Adipose tissue (tissue), 3 donors: ENCODE measurements around the gene CDH8. TPM values are rescaled to one million over a fixed set of nuclear protein-coding genes. Genes with fewer than 3 reads are reported as not detected.
"Not testable (repeated sequence)": the region's sequence is repeated elsewhere in the genome, so short reads cannot be mapped to it uniquely, and the experiment has no call there.

ENCODE experiments used
- H3K27ac ChIP-seq: one replicate; pipeline ENCODE4 v1.5.1; 2013; ENCODE audit warnings: low read depth, low read length
- WGBS, 3 donors: extraction: QIAGEN DNeasy Blood & Tissue Kit; methylation state at CpG; one replicate each; pipeline ENCODE4 v1.1.7; 2013; 5-methylcytosine and 5-hydroxymethylcytosine counted together
- polyA plus RNA-seq, 3 donors: library from polyadenylated mRNA; stranded (reverse); fragments of 200-250 nt; gene quantifications; one replicate each; pipeline ENCODE4 v1.2.3, GENCODE V29; 2013
- donor health status: healthy with polysubstance abuse.
- donor health status: Bipolar disorder and iron deficiency.
- donor health status: healthy.

Gene CDH8
- polyA plus RNA-seq, 3 donors, result not detected

GRCh38 chr16:61726701-61727100 is 309.5 kb downstream of the CDH8 start:
- H3K27ac ChIP-seq, result no peak overlapping the region
- WGBS, 3 donors, result 66 to 81% (median 78%) methylated on average over 3 of the region's 3 CpGs

DNA sequence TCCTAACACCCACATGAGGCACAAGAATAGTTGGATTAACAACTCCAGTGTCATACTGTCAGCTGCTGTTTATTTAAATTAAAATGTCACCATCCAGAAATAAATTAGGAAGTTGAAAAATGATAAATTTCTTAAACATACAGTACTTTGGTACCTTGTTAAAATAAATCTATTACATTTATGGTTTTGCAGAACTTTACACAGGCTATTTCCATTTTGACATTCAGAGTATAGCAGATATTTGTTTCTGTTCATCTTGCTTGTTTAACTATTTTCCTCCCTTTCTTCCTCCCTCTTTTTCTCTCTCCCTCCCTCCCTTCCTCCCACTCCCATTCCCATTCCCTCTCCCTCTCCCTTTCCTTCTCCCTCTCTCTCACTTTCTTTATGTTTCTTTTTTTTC is 310.1 kb downstream of the CDH8 start:
- no peak overlapping the region for H3K27ac ChIP-seq

GRCh38 chr16:61721544-61721943 is 314.7 kb downstream of the CDH8 start:
- no peak overlapping the region for H3K27ac ChIP-seq
- WGBS, 3 donors, result 55 to 73% (median 71%) methylated on average over 3 of the region's 3 CpGs

GRCh38 chr16:61715393-61715792 is 320.8 kb downstream of the CDH8 start:
- H3K27ac ChIP-seq, result no peak overlapping the region

DNA sequence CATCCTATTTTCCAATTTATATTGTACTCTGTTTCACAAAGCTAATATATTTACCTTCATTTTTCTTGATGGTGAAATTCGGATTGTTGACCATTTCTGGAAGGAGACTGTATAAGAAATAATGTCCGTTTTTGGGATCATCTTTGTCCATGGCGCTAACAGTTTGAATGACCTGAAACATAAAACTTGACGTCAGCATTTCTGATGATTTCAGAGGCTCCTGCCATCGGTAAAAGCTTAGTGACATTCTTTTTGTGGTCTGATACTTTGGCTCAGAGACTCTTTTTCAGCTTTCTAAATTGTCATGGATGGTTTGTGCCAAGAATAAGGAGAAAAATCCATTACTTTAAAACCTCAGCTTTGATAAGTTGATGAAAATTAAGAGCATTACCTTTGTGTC is 322.5 kb downstream of the CDH8 start:
- WGBS, 3 donors, result 66 to 86% (median 83%) methylated on average over 5 of the region's 5 CpGs
- no peak overlapping the region for H3K27ac ChIP-seq

DNA sequence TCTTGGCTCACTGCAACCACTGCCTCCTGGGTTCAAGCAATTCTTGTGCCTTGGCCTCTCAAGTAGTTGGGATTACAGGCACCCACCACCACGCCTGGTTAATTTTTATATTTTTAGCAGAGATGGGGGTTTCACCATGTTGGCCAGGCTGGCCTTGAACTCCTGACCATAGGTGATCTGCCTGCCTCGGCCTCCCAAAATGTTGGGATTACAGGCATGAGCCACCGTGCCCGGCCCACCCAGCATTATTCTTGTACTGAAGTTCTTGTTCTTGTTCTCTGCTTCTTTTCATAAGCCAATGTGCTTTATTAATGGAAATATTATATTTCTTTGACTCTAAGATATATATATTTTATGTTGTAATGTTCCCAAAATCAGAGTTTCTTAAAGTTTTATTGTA is 336.6 kb downstream of the CDH8 start:
- not testable (repeated sequence) for H3K27ac ChIP-seq
- 80 to 88% (median 87%) methylated on average over 4 of the region's 4 CpGs for WGBS, 3 donors

DNA sequence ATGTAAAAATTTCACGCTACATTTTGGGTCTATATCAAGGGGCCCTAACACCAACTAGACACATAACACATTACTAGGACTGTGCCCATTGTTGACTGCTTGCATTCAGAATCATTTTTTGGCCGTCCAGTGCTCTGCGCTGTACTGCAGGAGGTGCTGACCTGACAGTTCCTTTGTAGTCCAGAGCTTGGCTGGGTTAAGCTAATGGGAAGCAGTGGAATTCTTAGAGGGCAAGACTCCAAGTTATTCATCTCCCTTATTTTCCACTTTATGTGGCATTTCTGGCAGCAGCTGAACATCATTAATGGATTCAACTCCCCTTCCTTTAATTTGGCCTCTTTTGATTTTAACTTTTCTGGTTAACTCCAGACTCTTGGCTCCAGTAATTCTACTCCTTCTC is 351.7 kb downstream of the CDH8 start:
- WGBS, 3 donors, result 47 to 60% (median 50%) methylated on average over 3 of the region's 3 CpGs
- no peak overlapping the region for H3K27ac ChIP-seq

GRCh38 chr16:61681673-61682072 is 354.6 kb downstream of the CDH8 start:
- no peak overlapping the region for H3K27ac ChIP-seq
- 51 to 64% (median 58%) methylated on average over 4 of the region's 4 CpGs for WGBS, 3 donors

DNA sequence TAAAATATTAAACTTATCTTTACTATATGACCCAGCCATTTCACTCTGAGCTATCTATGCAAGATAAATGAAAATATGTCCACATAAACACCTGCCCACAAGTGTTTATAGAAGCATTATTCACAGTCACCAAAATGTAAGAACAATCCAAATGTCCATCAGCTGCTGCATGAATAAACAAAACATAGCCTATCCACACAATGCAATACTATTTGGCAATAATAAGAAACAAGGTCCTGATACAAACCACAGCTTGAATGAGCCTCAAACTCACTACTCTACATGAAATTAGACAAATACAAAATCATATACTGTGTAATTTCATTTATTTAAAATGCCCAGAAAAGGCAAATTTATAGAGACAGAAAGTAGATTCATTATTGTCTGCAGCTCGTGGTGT is 355.1 kb downstream of the CDH8 start:
- WGBS, 3 donors, result 24 to 53% (median 47%) methylated on average over 1 of the region's 1 CpG
- H3K27ac ChIP-seq, result no peak overlapping the region

GRCh38 chr16:61678182-61678581 is 358.1 kb downstream of the CDH8 start:
- 70 to 86% (median 79%) methylated on average over 3 of the region's 3 CpGs for WGBS, 3 donors
- no peak overlapping the region for H3K27ac ChIP-seq

- no peak overlapping the region for H3K27ac ChIP-seq
- WGBS, 3 donors, result 33 to 55% (median 53%) methylated on average over 5 of the region's 5 CpGs
These were observed 358.5 kb downstream of the CDH8 start for GRCh38 chr16:61677776-61678175.

DNA sequence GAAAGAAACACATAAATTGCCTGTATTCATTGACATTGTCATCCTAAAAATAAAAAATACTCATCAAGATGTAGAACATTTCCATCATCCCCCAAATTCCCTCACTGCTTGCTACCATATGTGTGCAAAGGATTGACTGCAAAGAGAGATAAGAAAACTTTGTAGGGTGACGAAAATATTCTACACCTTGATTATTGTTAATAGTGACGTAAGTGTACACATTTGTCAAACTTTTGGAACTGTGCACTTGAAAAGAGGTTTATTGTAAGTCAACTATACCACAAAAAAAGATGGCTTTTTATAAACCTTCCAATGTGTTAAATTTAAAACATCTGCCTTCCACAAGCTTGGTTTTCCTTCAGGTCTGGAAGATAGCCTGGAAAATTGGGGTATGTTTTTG is 359.5 kb downstream of the CDH8 start:
- WGBS, 3 donors, result 61 to 92% (median 83%) methylated on average over 2 of the region's 2 CpGs
- H3K27ac ChIP-seq, result no peak overlapping the region

GRCh38 chr16:61671161-61671560 is 365.1 kb downstream of the CDH8 start:
- no peak overlapping the region for H3K27ac ChIP-seq
- WGBS, 3 donors, result 52 to 69% (median 68%) methylated on average over 3 of the region's 3 CpGs

DNA sequence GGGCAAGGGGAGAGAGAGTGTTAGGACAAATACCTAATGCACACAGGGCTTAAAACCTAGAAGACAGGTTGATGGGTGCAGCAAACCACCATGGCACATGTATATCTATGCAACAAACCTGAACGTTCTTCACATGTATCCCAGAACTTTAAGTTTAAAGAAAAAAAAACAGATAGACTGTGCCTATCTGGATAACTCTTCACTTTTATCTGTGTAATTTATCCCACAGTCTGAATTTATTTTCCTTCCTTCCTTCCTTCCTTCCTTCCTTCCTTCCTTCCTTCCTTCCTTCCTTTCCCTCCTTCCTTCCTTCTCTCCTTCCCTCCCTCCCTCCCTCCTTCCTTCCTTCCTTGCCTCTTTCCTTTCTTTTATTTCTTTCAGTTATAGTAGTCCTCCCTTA is 370.7 kb downstream of the CDH8 start:
- WGBS, 3 donors, result 75 to 80% (median 78%) methylated on average over 1 of the region's 1 CpG
- no peak overlapping the region for H3K27ac ChIP-seq

DNA sequence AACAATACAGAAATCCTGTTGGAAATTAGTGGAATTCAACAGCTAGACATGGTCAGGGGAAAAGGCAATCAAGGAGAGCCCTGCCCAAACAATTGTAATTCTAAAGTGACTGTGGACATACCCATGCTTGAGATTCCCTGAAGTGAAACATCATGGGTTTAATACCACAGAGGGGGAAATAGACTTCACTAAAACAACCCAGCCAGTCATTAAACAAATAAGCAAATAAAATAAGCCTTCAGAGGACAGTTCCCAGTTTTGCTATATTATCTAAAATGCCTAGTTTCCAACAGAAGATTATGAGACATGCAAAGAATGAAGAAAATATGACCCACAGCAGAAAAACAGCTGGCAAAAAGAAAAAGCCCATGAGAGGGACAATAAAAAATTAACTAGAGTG is 376.3 kb downstream of the CDH8 start:
- H3K27ac ChIP-seq, result no peak overlapping the region

- no peak overlapping the region for H3K27ac ChIP-seq
- WGBS, 3 donors, result 83 to 92% (median 87%) methylated on average over 4 of the region's 4 CpGs
These were observed 381.3 kb downstream of the CDH8 start for GRCh38 chr16:61654962-61655361.

DNA sequence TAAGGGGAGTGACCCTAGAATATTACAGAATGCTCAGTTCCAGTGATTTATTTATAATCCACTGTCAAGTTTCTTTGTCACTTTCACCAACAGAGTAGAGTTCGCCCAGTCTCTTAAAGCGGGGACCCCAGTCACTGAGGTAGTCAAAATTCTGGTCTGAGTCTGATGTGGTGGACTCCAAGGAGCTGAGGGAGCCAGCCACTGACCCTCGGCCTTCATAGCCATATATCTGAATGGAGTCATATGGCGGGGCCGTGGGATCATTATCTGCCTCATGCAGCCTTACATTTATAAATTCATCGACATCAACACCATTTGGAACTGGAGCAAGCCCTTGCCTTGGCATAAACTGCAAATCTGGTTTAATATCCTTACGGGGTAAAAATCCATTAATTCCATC is 382.7 kb downstream of the CDH8 start:
- no peak overlapping the region for H3K27ac ChIP-seq
- WGBS, 3 donors, result 76 to 89% (median 86%) methylated on average over 7 of the region's 7 CpGs

DNA sequence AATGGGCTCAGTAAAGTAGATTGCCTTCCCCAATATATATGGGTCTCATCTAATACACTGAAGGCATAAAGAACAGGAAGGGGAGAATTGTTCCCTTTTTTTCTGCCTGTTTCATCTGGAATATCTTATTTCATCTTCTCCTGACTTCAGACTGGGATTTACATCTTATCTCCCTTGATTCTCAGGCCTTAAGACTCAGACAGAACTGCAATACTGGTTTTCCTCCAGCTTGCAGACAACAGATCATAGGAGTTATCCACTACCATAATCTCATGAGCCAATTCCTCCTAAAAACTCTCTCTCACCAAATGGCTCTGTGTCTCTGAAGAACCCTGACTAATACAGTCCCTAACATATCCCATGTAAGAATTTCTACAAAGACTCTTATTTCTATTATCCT is 390.7 kb downstream of the CDH8 start:
- no peak overlapping the region for H3K27ac ChIP-seq

DNA sequence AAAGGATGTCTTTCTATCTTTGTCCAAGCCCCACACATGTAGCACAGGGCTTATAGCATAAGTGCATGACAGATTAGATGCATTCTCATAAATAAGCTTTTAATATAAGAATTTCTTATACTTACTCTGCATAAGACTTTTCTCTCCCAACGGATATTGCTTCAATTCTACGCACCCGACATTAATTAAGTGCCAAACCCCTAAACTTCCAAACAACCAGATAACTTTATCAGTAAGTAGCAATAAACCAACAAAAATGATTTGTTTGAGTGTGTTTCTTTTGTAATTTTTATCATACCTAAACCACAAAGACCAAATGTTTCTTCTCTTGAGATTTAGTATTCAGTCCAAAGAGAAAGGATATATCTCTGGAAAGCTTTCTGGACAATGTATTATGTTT is 391.5 kb downstream of the CDH8 start:
- no peak overlapping the region for H3K27ac ChIP-seq
- 62 to 68% (median 67%) methylated on average over 3 of the region's 3 CpGs for WGBS, 3 donors

- no peak overlapping the region for H3K27ac ChIP-seq
- 48 to 76% (median 66%) methylated on average over 5 of the region's 5 CpGs for WGBS, 3 donors
These were observed 418.9 kb downstream of the CDH8 start for GRCh38 chr16:61617219-61617783.

DNA sequence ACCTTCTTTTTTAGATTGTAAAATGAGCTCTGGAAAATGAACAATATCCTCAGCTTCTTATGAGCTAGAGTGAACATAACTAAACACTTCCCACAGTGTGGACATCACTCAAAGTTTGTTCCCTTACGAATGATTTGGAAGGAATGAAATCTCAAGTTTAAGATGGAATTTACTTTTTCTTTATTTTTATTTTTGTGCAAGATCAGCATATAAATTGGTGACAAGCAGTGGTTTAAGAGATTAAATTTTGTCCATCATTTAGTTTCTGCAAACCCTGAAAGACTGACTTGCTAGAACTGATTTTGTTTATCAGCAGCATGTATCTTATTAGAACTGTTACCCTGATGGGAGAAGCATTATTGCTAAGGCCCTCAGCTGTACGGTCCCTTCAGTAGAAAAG is 420.1 kb downstream of the CDH8 start:
- H3K27ac ChIP-seq, result no peak overlapping the region
- 74 to 86% (median 82%) methylated on average over 2 of the region's 2 CpGs for WGBS, 3 donors
